ENCODE data around the gene NHLRC3.

DNA sequence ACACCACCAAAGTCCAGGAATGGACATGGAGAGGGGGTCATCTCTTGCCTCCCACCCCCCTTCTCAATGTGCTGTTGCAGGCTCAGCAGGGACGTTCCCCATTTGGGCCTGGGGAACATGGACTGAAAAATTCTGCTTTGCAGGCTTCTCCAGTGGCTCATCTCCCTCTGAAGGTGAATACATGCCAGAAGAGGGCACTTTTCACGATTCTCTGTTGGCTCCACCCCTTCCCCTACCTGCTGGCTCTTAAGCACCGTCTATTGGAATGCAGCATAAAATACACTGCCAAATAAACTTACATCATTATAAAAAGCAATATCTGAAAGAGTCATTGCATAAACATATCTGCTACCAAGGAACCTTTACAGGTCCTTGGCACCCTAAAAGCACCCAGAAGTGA is 35.7 kb downstream of the NHLRC3 start:
- no peak for TF ChIP-seq RAD21 (CRISPR knock-in tag; conservative IDR thresholded peaks at IDR 0.05 in 1 of 2, IDR thresholded peaks at IDR 0.05 in 1 of 2)
- TF ChIP-seq ZFX (CRISPR knock-in tag; IDR thresholded peaks at IDR 0.05), result no peak
- no peak for TF ChIP-seq ZNF217 (CRISPR knock-in tag; IDR thresholded peaks at IDR 0.05)
- TF ChIP-seq ZBTB1 (CRISPR knock-in tag; IDR thresholded peaks at IDR 0.05; ENCODE audit: borderline replicate concordance, low read depth), result no peak
- TF ChIP-seq SP1 (CRISPR knock-in tag; IDR thresholded peaks at IDR 0.05), result no peak
- TF ChIP-seq, protein P1, sequence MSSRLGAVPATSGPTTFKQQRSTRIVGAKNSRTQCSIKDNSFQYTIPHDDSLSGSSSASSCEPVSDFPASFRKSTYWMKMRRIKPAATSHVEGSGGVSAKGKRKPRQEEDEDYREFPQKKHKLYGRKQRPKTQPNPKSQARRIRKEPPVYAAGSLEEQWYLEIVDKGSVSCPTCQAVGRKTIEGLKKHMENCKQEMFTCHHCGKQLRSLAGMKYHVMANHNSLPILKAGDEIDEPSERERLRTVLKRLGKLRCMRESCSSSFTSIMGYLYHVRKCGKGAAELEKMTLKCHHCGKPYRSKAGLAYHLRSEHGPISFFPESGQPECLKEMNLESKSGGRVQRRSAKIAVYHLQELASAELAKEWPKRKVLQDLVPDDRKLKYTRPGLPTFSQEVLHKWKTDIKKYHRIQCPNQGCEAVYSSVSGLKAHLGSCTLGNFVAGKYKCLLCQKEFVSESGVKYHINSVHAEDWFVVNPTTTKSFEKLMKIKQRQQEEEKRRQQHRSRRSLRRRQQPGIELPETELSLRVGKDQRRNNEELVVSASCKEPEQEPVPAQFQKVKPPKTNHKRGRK (tag; IDR thresholded peaks at IDR 0.05), result no peak
- TF ChIP-seq ZEB2 (IDR thresholded peaks at IDR 0.05), result no peak
- TF ChIP-seq RFX5 (IDR thresholded peaks at IDR 0.05; ENCODE audit: low read depth, low read length), result no peak
